Measurements from ENCODE around the gene P2RX7. TPM values are rescaled to one million over a fixed set of nuclear protein-coding genes. Genes with fewer than 3 reads are reported as not detected.

The P2RX7 gene
- total RNA-seq, 1 donor from 2014 or later: 0.12 TPM

DNA sequence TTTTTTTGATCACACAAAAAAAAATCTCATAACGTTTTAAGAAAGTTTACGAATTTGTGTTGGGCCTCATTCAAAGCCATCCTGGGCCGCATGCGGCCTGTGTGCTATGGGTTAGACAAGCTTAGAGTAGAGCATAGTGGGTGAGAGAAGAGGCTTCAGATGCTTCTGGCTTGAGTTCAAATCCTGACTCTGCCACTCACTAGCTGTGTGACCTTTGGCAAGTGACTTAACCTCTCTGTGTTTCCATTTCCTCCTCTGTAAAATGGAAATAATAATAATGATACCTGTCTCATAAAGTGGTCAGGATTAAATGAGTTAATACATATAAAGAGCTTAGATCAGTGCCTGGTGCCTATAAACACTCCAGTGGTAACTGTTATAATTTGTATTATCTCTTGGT lies 83.4 kb downstream of the P2RX7 start:
- TF ChIP-seq, protein P1, sequence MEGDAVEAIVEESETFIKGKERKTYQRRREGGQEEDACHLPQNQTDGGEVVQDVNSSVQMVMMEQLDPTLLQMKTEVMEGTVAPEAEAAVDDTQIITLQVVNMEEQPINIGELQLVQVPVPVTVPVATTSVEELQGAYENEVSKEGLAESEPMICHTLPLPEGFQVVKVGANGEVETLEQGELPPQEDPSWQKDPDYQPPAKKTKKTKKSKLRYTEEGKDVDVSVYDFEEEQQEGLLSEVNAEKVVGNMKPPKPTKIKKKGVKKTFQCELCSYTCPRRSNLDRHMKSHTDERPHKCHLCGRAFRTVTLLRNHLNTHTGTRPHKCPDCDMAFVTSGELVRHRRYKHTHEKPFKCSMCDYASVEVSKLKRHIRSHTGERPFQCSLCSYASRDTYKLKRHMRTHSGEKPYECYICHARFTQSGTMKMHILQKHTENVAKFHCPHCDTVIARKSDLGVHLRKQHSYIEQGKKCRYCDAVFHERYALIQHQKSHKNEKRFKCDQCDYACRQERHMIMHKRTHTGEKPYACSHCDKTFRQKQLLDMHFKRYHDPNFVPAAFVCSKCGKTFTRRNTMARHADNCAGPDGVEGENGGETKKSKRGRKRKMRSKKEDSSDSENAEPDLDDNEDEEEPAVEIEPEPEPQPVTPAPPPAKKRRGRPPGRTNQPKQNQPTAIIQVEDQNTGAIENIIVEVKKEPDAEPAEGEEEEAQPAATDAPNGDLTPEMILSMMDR (conservative IDR thresholded peaks at IDR 0.05): no peak
- Mint-ChIP-seq H3K4me3 (no peak overlapping the region), H3K4me1 (peaks cover 2% of the 10 kb centered on the region), H3K27me3 (ENCODE audit: low read depth) (no peaks in the 10 kb centered on the region), H3K9me3 (no peaks in the 10 kb centered on the region), H3K27ac (ENCODE audit: unreplicated experiment) (no peak overlapping the region), H3K36me3 (ENCODE audit: low read depth) (no peaks in the 10 kb centered on the region)
- DNase-seq (ENCODE audit: low read depth, low spot score): no peak

DNA sequence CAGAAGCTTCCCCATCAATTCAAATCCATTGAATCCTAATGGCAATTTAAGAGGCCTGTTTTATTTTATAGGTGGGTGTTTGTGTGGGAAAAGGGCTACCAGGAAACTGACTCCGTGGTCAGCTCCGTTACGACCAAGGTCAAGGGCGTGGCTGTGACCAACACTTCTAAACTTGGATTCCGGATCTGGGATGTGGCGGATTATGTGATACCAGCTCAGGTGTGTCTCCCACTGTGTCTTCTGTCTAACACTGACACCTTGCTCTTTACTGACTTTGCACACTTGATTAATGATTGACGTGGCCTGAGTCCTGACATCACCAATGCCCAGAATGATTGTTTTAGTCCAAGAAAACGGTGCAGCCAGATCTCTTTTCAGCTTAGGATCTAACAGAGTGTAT lies 84.4 kb downstream of the P2RX7 start:
- H3K27me3 Mint-ChIP-seq (ENCODE audit: low read depth): no peaks in the 10 kb centered on the region
- DNase-seq (ENCODE audit: low read depth, low spot score): no peak
- TF ChIP-seq, protein P1 (conservative IDR thresholded peaks at IDR 0.05): no peak
- H3K4me1 Mint-ChIP-seq: no peaks in the 10 kb centered on the region
- no peak overlapping the region for H3K4me3 Mint-ChIP-seq
- no peak overlapping the region for H3K27ac Mint-ChIP-seq (ENCODE audit: unreplicated experiment)
- H3K9me3 Mint-ChIP-seq: no peaks in the 10 kb centered on the region
- H3K36me3 Mint-ChIP-seq (ENCODE audit: low read depth): no peaks in the 10 kb centered on the region

DNA sequence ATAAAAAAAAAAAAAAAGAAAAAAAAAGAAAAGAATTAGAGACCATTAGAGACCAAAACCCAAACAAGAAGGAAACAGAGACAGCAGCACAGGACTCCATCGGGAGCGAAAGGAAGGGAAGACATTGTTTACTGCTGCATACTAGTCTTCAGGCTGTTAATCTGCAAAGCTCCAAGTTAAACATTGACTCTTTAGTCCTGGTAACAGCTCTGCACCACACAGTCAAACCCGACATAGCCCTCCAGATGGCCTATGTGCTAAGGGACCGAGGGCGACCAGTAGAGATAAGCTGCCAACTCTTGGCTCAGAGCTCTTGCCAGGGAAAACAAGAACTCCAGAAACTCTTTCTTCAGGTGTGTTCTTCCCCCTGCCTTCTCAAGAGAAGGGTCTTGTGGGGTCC lies 85.1 kb downstream of the P2RX7 start:
- Mint-ChIP-seq H3K27me3 (ENCODE audit: low read depth) (no peaks in the 10 kb centered on the region), H3K27ac (ENCODE audit: unreplicated experiment) (no peak overlapping the region), H3K4me3 (no peak overlapping the region), H3K9me3 (no peaks in the 10 kb centered on the region), H3K36me3 (ENCODE audit: low read depth) (no peaks in the 10 kb centered on the region), H3K4me1 (no peaks in the 10 kb centered on the region)
- TF ChIP-seq, protein P1 (conservative IDR thresholded peaks at IDR 0.05): no peak
- DNase-seq (ENCODE audit: low read depth, low spot score): no peak

DNA sequence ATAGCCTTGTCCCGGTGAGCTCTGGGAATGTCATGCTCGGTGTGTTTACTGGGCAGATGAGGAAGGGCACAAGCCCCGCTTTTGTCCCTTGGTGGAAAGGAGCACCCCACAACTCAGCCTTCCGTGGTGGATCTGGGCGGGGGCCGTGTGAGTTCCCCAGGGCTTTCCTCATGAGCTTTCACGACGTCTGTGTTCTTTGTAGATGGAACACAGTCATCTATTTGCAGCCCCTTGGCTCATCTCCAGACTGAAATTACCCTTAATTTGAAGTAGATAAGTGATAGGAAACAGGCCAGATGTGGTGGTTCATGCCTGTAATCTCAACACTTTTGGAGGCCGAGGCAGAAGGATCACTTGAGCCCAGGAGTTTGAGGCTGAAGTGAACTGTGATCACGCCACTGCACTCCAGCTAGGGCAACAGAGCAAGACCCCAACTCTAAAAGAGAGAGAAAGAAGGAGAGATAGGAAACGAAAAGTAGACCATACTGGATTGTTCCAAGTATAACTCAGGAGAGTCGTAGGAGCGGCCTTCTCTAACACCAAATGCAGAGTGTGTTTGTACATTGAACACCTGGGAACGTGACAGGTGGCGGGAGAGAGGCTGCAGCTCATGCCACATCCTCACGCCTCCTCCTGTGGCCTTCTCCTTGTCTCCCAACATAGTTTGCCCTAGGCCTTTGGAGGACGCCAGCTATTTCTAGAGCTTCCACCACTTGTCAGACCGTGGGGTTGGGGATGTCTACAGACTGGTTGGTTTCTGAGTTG lies 86.1 kb downstream of the P2RX7 start:
- Mint-ChIP-seq H3K27me3 (ENCODE audit: low read depth) (no peaks in the 10 kb centered on the region), H3K9me3 (no peaks in the 10 kb centered on the region), H3K4me1 (no peaks in the 10 kb centered on the region), H3K27ac (ENCODE audit: unreplicated experiment) (no peak overlapping the region), H3K4me3 (no peak overlapping the region), H3K36me3 (ENCODE audit: low read depth) (no peaks in the 10 kb centered on the region)
- no peak for DNase-seq (ENCODE audit: low read depth, low spot score)
- TF ChIP-seq, protein P1 (conservative IDR thresholded peaks at IDR 0.05): no peak

DNA sequence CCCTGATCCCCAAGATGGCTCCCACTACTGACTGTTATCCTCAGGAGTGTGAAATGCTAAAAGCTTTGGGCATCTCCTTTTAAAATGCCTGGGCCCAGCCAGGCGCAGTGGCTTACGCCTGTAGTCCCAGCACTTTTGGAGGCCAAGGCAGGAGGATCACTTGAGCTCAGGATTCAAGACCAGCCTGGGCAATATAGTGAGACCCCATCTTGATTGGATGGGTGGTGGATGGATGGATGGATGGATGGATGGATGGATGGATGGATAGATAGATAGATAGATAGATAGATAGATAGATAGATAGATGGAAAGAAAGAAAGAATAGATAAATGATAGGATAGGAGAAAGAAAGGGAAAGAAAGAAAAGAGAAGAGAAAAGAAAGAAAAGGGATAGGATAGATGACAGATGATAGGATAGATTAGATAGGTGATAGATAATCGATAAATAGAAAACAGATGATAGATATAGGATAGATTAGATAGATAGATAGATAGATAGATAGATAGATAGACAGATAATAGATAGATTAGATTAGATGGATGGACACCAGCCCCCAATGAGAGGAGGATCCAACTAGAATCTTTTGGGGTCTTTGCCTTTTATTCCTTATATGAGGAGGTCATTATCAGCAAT lies 86.8 kb downstream of the P2RX7 start:
- Mint-ChIP-seq H3K27me3 (ENCODE audit: low read depth) (no peaks in the 10 kb centered on the region), H3K36me3 (ENCODE audit: low read depth) (no peaks in the 10 kb centered on the region), H3K4me3 (no peak overlapping the region), H3K9me3 (no peaks in the 10 kb centered on the region), H3K27ac (ENCODE audit: unreplicated experiment) (no peak overlapping the region), H3K4me1 (no peaks in the 10 kb centered on the region)
- TF ChIP-seq, protein P1 (conservative IDR thresholded peaks at IDR 0.05): no peak
- DNase-seq (ENCODE audit: low read depth, low spot score): no peak

Data from neural crest cell (in vitro differentiated cells).